Stimulated activated CD4-positive, alpha-beta T cell treated with anti-CD3 and anti-CD28 coated beads, Interleukin-2, amount 100 ng/mL, for 48 hours (primary cell): Measurements from ENCODE around the gene BRICD5.

ENCODE experiments used
- DNase-seq, 2 donors: peaks; one replicate each; pipeline ENCODE4 v3.0.0-alpha.2; 2020

BRICD5 gene

DNA sequence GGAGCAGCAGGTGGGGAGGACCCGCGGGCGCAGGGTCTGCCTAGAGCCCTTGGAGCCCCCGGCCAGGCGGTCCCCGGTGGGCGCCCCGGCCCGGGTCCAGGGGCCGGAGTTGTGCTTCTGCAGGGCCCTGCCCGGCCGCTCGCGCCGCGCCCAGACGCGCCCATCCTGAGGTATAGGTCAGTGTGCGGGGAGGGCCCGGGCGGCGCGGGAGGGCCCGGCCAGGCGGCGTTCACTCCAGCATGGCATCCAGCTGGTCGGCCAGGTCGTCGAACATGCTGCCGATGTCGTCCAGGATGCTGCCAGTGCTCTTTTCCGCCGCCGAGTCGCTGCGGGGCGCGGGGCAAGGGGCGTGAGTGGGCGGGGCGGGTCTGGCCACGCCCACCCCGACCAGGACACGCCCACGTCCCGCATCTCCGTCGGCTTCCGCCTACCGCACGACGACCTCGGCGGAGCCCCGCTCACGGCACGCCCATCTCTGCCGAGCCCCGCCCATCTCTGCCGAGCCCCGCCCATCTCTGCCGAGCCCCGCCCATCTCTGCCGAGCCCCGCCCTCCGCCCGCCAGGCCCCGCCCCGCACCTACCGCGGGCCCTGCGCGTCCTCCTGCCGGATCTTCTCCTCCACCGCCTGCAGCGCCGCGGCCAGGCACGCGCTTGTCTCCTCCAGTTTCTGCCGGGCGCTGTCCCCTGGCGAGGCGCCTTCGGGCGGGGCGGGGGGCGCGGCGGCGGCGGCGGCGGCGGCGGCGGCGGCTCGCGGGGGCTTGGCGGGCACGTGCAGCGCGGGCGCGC, 32.1 kb downstream of the BRICD5 start:
- peak in 1 of 2 donors; percentile 57 for DNase-seq

DNA sequence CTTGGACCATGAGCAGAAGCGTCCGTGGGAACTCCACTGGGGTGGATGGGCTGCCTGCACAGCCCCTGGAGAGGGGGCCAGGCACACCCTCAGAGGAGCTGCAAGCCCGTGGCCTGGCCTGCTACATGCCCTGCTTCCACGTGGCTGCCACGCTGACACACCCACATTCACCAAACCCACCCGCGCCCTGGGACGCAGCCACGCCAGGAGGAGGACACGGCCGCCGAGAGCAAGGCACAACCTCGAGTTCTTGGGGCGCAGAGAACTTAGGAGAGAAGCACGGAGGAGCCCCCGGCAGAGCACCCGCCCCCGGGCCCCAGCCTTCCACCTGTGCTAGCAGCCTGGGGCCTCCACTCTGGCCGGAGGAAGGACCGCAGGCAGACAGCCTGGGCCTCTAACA, 33.1 kb downstream of the BRICD5 start:
- no peak for DNase-seq

DNA sequence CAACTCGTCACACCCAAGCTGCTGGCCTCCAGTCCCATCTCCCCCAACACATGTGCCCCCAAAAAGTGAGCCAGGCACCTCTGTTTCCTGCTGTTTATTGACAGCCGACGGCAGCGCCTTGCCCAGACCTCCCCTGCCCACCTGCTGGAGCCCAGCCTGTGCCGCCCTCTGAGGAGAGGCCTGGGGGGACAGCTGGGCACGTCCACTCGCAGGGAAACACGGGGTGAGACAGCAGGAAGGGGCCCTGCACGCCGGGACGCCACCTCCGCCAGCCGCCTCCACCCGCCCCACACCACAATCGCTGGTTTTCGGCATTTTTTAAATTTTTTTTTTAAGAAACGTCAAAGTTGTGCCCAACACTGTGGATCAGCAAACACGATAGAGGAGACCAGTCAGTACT, 33.6 kb downstream of the BRICD5 start:
- no peak for DNase-seq

GRCh38 chr16:2176047-2176446, 34.6 kb downstream of the BRICD5 start:
- DNase-seq = no peak

- DNase-seq = no peak
Measured at GRCh38 chr16:2175454-2175853, 35.2 kb downstream of the BRICD5 start.

DNA sequence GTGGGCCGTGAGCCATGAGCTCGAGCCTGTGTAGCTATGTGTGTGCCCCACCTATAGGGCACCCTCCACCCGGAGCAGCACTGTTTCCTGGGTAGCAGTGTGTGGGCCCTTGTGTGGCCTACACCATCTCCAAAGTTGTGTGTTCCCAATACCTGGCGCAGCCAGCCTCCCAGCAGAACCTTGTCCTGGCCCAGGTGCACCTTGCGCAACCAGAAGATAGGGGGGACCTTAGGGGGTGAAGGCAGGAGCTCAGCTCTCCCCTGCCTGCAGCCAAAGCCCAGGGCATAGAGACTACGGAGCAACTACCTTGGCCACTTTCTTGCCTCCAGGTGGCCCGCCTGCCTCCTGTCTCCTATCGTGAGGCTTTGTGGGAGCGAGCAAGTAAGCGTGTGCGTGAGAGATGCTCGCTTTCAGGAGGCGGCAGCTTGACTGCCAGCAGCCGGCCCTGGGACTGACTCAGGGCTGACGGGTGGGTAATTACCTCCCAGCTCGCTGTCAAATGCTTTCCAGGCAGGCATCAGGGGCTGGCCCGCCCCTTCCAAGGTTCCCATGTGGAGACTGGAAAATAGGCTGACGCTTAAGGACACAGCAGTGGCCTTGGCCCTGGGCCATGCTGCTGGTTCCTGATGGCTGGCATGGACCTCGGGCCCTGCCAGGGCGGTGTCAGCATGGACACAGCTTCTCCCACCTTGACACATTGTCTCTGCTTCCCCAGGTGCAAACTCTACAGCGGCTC, 36.1 kb downstream of the BRICD5 start:
- no peak for DNase-seq

DNA sequence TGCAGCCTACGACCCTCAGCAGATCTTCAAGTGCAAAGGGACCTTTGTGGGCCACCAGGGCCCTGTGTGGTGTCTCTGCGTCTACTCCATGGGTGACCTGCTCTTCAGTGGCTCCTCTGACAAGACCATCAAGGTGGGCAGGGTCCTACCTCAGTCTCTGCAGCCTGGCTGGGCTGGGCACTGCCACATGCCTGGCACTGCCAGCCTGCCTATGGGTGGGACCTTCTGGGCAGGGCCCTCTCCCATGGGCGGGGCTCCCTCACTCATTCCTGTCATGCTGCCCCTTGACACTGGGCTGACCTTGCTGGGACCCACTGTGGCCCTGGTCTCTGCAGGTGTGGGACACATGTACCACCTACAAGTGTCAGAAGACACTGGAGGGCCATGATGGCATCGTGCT, 36.7 kb downstream of the BRICD5 start:
- DNase-seq = no peak

GRCh38 chr16:2173366-2173765, 37.3 kb downstream of the BRICD5 start:
- DNase-seq = no peak

DNA sequence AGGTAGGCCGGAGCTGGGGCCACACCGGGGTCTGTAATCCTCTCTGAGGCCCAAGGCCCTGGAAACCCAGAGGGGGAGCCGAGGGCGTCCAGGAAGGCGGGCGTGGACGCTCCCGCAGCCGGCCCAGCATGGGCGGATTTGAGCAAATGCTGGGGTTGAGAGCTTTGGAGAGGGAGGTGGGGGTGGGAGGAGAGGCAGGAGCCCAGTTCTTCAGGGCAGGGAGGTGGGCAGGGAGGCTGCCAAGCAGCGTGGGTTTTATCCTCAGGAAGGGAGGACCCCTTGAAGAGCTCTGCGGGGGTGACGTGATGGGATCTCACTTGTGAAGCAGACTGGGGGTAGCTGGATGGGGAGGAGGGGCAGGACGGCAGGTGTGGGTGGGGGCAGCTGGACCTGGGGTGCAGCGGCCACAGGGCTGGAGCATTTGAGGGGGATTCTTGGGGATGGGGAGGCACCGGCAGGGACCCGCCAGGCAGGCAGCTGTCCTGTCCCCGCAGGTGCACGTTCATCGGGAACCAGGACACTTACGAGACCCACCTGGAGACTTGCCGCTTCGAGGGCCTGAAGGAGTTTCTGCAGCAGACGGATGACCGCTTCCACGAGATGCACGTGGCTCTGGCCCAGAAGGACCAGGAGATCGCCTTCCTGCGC, 37.9 kb downstream of the BRICD5 start:
- DNase-seq = no peak

DNA sequence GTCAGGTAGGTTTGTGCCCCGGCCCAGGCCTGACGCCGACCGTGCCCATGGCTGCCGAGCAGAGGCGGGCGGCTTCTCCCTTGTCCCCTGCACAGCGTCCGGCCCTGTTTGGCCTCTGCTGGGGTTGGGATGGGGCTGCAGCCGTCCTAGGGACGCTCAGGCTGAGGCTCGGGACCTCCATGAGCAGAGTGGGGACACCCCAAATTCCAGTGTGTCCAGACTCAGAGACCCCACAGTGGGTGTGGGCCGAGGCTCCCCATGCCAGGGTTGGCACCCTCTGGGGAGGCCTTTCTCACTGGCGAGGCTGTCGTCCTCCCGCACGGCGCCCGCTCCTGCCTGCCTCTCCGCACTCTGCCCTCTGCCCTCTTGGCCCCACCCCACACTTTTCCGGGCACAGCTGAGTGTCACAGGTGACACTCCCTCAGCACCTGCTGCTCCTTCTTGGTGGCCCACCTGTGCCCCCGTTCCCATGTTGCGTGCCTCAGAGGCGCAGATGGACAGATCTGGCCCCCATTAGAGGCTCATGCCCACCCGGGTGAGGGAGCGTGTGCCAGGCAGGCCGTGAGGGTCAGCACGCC, 39.0 kb downstream of the BRICD5 start:
- no peak for DNase-seq

- no peak for DNase-seq
Measured at GRCh38 chr16:2170587-2171435, 39.9 kb downstream of the BRICD5 start.

GRCh38 chr16:2170080-2170479, 40.6 kb downstream of the BRICD5 start:
- no peak for DNase-seq

DNA sequence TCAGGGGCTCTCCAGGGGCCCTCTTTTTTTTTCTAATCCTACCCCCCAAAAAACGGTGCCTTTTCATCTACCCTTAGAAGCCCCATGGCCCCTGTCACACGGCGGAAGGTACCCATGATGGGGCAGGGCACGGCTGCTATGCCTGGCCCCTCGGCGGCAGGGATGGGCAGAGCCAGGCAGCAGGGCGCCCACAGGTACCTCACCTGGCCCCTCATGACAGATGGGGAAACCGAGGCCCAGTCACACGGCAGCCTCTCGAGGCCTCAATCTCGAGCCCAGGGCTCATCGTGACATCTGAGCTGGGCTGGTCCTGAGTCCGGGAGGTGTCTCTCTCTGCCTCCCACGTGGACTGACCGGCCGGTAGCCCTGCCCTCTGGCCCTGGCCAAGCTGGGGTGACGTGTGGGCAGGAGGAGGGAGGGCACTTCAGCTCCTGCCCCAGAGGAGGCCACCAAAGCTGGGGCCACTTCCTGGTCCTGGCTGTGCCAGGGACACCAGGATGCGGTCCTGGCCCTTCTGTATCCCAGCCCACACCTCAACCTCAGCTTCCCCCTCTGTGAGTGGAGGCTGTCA, 43.5 kb downstream of the BRICD5 start:
- no peak for DNase-seq

DNA sequence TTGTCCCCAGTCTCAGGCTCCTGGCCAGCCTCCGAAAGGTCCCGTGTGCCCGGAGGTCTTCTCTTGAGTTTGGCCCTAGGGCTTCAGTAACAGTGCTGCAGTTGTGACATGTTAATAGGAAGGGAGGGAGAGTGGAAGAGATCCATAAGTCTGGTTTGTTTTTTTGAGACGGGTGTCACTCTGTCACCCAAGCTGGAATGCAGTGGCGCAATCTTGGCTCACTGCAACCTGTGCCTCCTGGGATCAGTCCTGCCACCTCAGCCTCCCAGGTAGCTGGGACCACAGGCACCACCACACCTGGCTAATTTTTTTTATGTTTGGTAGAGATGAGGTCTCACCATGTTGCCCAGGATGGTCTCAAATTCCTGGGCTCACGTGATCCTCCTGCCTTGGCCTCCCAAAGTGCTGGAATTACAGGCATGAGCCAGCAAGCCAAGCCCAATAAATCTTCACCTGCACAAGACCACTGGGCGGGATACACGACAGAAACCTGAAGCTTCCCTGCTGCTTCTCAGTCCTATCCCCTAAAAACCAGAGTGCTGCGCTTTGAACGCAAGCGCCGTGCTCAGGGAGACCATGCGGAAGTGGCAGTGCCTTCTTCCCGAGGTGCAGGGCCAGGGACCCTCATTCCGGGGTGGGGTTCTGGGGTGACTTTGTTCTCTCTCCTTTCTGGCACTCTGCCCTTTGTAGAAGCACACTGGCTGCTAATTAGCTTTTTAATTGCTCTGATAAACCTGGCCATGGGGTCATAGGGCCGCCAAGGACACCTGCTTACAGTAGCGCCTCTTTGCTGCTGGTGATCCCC, 44.2 kb downstream of the BRICD5 start:
- no peak for DNase-seq

DNA sequence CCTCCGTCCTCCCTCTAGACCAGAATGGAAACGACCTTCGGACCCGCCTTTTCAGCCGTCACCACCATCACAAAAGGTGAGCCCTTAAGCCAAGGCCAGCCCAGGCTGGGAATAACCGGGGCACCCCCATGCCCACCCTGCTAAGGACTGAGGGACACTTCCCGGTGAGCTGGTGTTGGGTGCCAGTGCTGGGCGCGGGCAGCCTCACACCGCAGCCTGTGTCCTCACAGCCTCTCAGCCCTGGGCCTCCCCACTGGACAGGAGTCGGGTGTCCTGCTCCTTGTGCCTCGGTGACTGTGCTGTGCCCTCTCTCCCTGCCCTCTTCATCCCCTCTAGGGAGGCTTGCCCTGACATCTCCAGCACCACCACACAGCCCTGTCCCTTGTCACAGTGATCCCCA, 44.8 kb downstream of the BRICD5 start:
- DNase-seq = no peak

DNA sequence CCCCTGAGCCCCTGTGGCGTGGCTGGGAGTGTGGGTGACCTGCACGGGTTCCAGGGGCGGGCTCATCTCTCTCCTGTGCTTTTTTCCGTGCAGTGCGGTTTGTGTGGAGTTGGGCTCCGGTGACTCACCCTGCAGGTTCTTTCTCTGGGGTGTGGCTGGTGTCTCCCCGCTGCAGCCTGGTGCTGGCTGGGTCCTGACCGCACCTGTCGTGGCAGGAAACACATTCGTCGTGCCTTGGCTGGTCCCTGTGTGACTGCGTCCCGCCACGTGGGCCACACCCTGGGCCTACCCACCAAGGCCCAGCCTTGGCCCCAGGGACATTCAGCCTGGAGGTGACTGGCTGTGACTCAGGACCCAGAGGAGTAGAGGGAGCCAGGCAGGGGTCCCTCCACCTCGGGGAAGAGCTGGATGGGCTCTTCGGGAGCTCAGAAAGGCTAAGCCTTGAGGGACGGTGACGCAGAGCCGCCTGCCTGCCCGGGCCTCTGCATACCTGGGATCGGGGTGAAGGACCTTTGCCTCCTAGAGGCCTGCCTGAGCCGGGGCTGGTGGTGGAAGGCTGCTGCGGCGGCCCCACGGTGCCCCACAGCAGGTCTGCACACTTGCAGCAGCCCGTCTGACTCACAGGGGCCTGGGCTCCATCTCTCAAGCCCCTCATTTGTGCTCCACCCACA, 47.3 kb downstream of the BRICD5 start:
- no peak for DNase-seq

- no peak for DNase-seq
Measured at GRCh38 chr16:2162676-2163118, 48.0 kb downstream of the BRICD5 start.

GRCh38 chr16:2161911-2162310, 48.8 kb downstream of the BRICD5 start:
- no peak for DNase-seq

GRCh38 chr16:2160915-2161551, 49.6 kb downstream of the BRICD5 start:
- no peak for DNase-seq
